ENCODE measurements around the gene ARHGEF12. TPM values are rescaled to one million over a fixed set of nuclear protein-coding genes. Genes with fewer than 3 reads are reported as not detected.

Gene ARHGEF12
- total and polyA plus RNA-seq, 2 donors (not counting 1 experiment from before 2014, with no cell fraction given): 2.0 to 21.6 TPM

GRCh38 chr11:120395778-120396177 is 59.6 kb downstream of the ARHGEF12 start:
- ATAC-seq (ENCODE audit: low read depth) (no peak), DNase-seq (no peak)
- no peak overlapping the region for H3K27ac Mint-ChIP-seq
- Histone ChIP-seq H4K20me1 (ENCODE audit: control insufficient read depth, insufficient read depth, low read length, poor library complexity, severe bottlenecking) (no peaks in the 10 kb centered on the region), H3K36me3 (replicated peaks in 1 of 2; ENCODE audit: control extremely low read depth in 1 of 2, control insufficient read depth in 1 of 2, extremely low read depth in 1 of 2, insufficient read depth in 2 of 2, low read length in 1 of 2) (no peaks in the 10 kb centered on the region), H3K27ac (ENCODE audit: low read length in 2 of 2) (no peak overlapping the region), H3K79me2 (ENCODE audit: control insufficient read depth, insufficient read depth, low read length) (no peaks in the 10 kb centered on the region), H3K4me1 (ENCODE audit: control insufficient read depth in 2 of 2, insufficient read depth in 2 of 2, low read length in 2 of 2) (no peaks in the 10 kb centered on the region), H2AFZ (ENCODE audit: insufficient read depth, low read depth, low read length, poor library complexity, severe bottlenecking) (no peak overlapping the region), H3K9me3 (ENCODE audit: control extremely low read depth in 1 of 3, control insufficient read depth in 2 of 3, insufficient read depth in 1 of 3, low read length in 2 of 3) (no peaks in the 10 kb centered on the region), H3K4me3 (ENCODE audit: control extremely low read depth in 1 of 5, extremely low read depth in 1 of 5, insufficient read depth in 1 of 5, low read depth in 2 of 5, low read length in 4 of 5) (no peak overlapping the region), H3K27me3 (replicated peaks in 1 of 4; ENCODE audit: control extremely low read depth in 1 of 4, control insufficient read depth in 3 of 4, insufficient read depth in 4 of 4, low read length in 3 of 4) (peaks cover 0 to 3% (median 0%) of the 10 kb centered on the region in 4 experiments), H3K9ac (ENCODE audit: low read length) (no peak overlapping the region), H3K4me2 (replicated peaks; ENCODE audit: low read depth, low read length, poor library complexity, severe bottlenecking) (no peak overlapping the region)
- no peak overlapping the region for H3K4me3 Mint-ChIP-seq
- ChIA-PET CTCF (no interaction called here), POLR2A (no interaction called here)
- no peak for TF ChIP-seq EZH2 (IDR thresholded peaks at IDR 0.05; ENCODE audit: borderline replicate concordance, insufficient read depth, low read depth, low read length, poor library complexity, severe bottlenecking)
- no peak for TF ChIP-seq CTCF (IDR thresholded peaks at IDR 0.05)
- peaks cover 4% of the 10 kb centered on the region for H3K27me3 Mint-ChIP-seq
- intact Hi-C loops (cut with micrococcal nuclease): no loop called here
- WGBS (ENCODE audit: insufficient coverage): no CpG with 5 or more reads among the region's 3 CpGs
- no peaks in the 10 kb centered on the region for H3K9me3 Mint-ChIP-seq (ENCODE audit: insufficient read depth)
- H3K4me1 Mint-ChIP-seq: peaks cover 7% of the 10 kb centered on the region

DNA sequence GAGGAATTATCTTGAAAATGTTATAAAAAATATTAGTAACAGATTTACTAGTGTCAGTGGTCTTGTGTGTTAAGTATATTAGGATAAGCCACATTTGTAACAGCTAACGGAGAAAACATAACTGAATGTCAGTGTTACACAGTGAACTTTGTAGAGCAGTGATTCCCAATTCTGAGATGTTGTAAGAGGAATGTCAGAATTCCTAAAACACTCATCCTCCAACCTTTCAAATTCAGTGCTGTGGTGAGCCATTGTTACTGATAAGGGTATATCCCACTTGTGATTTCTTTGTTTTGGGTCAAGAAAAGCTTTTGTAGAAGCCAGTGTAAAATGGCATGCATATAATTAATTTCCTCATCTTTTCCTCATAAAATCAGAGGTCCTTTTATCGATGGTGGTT is 61.9 kb downstream of the ARHGEF12 start:
- Histone ChIP-seq H3K9ac (ENCODE audit: low read length) (no peak overlapping the region), H3K4me3 (ENCODE audit: control extremely low read depth in 1 of 5, extremely low read depth in 1 of 5, insufficient read depth in 1 of 5, low read depth in 2 of 5, low read length in 4 of 5) (no peak overlapping the region), H3K27me3 (replicated peaks in 1 of 4; ENCODE audit: control extremely low read depth in 1 of 4, control insufficient read depth in 3 of 4, insufficient read depth in 4 of 4, low read length in 3 of 4) (no peaks in the 10 kb centered on the region), H3K27ac (ENCODE audit: low read length in 2 of 2) (no peak overlapping the region), H3K4me2 (replicated peaks; ENCODE audit: low read depth, low read length, poor library complexity, severe bottlenecking) (no peak overlapping the region), H3K79me2 (ENCODE audit: control insufficient read depth, insufficient read depth, low read length) (no peaks in the 10 kb centered on the region), H3K36me3 (replicated peaks in 1 of 2; ENCODE audit: control extremely low read depth in 1 of 2, control insufficient read depth in 1 of 2, extremely low read depth in 1 of 2, insufficient read depth in 2 of 2, low read length in 1 of 2) (no peaks in the 10 kb centered on the region), H2AFZ (ENCODE audit: insufficient read depth, low read depth, low read length, poor library complexity, severe bottlenecking) (no peak overlapping the region), H3K9me3 (ENCODE audit: control extremely low read depth in 1 of 3, control insufficient read depth in 2 of 3, insufficient read depth in 1 of 3, low read length in 2 of 3) (no peaks in the 10 kb centered on the region), H3K4me1 (ENCODE audit: control insufficient read depth in 2 of 2, insufficient read depth in 2 of 2, low read length in 2 of 2) (no peaks in the 10 kb centered on the region), H4K20me1 (ENCODE audit: control insufficient read depth, insufficient read depth, low read length, poor library complexity, severe bottlenecking) (no peaks in the 10 kb centered on the region)
- H3K4me3 Mint-ChIP-seq: no peak overlapping the region
- no CpG with 5 or more reads among the region's 2 CpGs for WGBS (ENCODE audit: insufficient coverage)
- ChIA-PET POLR2A (no interaction called here), CTCF (no interaction called here)
- no peak for ATAC-seq (ENCODE audit: low read depth)
- TF ChIP-seq EZH2 (IDR thresholded peaks at IDR 0.05; ENCODE audit: borderline replicate concordance, insufficient read depth, low read depth, low read length, poor library complexity, severe bottlenecking) (no peak), CTCF (IDR thresholded peaks at IDR 0.05) (no peak)
- intact Hi-C loops (cut with micrococcal nuclease): no loop called here
- no peak for DNase-seq
- H3K9me3 Mint-ChIP-seq (ENCODE audit: insufficient read depth): no peaks in the 10 kb centered on the region
- H3K27ac Mint-ChIP-seq: no peak overlapping the region
- peaks cover 4% of the 10 kb centered on the region for H3K27me3 Mint-ChIP-seq
- peaks cover 9% of the 10 kb centered on the region for H3K4me1 Mint-ChIP-seq
